ENCODE results near the gene FLNA. TPM values are rescaled to one million over a fixed set of nuclear protein-coding genes. Genes with fewer than 3 reads are reported as not detected.

Gene FLNA
- total and polyA plus RNA-seq, 2 of the 13 experiments (the other 11 are each of a cell fraction or from before 2014, with no cell fraction given), result 83.4 to 174 TPM

- TF ChIP-seq ZSCAN29 (CRISPR knock-in tag; conservative IDR thresholded peaks at IDR 0.05), result no peak
- TF ChIP-seq SNAPC2 (CRISPR knock-in tag; IDR thresholded peaks at IDR 0.05), result no peak
These were observed 48.9 kb downstream of the FLNA start (continued) for GRCh38 chrX:154325541-154325940.

GRCh38 chrX:154323537-154323936, 50.9 kb downstream of the FLNA start:
- BruUV-seq (replicated peaks), result no TSS peak
- FAIRE-seq (no peak), ATAC-seq (no peak), DNase-seq (ENCODE audit: low spot score) (no peak)
- Histone ChIP-seq H3K36me3 (replicated peaks in 1 of 2; ENCODE audit: control insufficient read depth in 1 of 2, insufficient read depth in 2 of 2, low read length in 2 of 2) (no peaks in the 10 kb centered on the region), H2AFZ (ENCODE audit: low read length) (no peak overlapping the region), H3K4me2 (ENCODE audit: low read depth, low read length) (no peak overlapping the region), H3K27ac (ENCODE audit: extremely low read length, insufficient read depth, low read length) (no peak overlapping the region), H4K20me1 (ENCODE audit: insufficient read depth, low read length) (no peaks in the 10 kb centered on the region), H3K9ac (ENCODE audit: insufficient read depth, low read depth, low read length) (no peak overlapping the region), H3K9me3 (ENCODE audit: low read length) (no peaks in the 10 kb centered on the region), H3K4me3 (replicated peaks in 1 of 3; ENCODE audit: insufficient read depth in 1 of 3, low read depth in 2 of 3, low read length in 3 of 3) (no peak overlapping the region), H3K4me1 (ENCODE audit: insufficient read depth, low read length) (no peaks in the 10 kb centered on the region), H3K27me3 (ENCODE audit: control insufficient read depth in 1 of 2, insufficient read depth in 2 of 2, low read length in 2 of 2) (peaks cover 0 to 31% of the 10 kb centered on the region in 2 experiments; a peak in 4 of 5 replicates), H3K79me2 (ENCODE audit: insufficient read depth, low read length) (no peaks in the 10 kb centered on the region)
- intact Hi-C loops (cut with micrococcal nuclease; ENCODE audit: unreplicated experiment), result no loop called here
- POLR2A ChIA-PET, result no interaction called here
- CTCF ChIA-PET (ENCODE audit: low intra/inter-chr PET ratio, low total read pairs), result no interaction called here
- 0% methylated on average over 1 of the region's 7 CpGs for WGBS (ENCODE audit: low lambda C conversion rate)
- in situ Hi-C loops (cut with HindIII; ENCODE audit: extremely low pct_ligation_motif_present, low pct_unique_long_range_greater_than_20kb), result no loop called here
- no peak for TF ChIP-seq BHLHE40 (IDR thresholded peaks at IDR 0.05; ENCODE audit: low read length)

GRCh38 chrX:154322890-154323289, 51.5 kb downstream of the FLNA start:
- Histone ChIP-seq H4K20me1 (ENCODE audit: insufficient read depth, low read length) (no peaks in the 10 kb centered on the region), H3K9me3 (ENCODE audit: low read length) (no peaks in the 10 kb centered on the region), H3K79me2 (ENCODE audit: insufficient read depth, low read length) (no peaks in the 10 kb centered on the region), H3K4me2 (ENCODE audit: low read depth, low read length) (no peak overlapping the region), H3K27me3 (ENCODE audit: control insufficient read depth in 1 of 2, insufficient read depth in 2 of 2, low read length in 2 of 2) (peaks cover 0 to 29% of the 10 kb centered on the region in 2 experiments; a peak in 4 of 5 replicates), H3K9ac (ENCODE audit: insufficient read depth, low read depth, low read length) (no peak overlapping the region), H3K4me1 (ENCODE audit: insufficient read depth, low read length) (no peaks in the 10 kb centered on the region), H3K27ac (ENCODE audit: extremely low read length, insufficient read depth, low read length) (no peak overlapping the region), H3K36me3 (replicated peaks in 1 of 2; ENCODE audit: control insufficient read depth in 1 of 2, insufficient read depth in 2 of 2, low read length in 2 of 2) (no peaks in the 10 kb centered on the region), H3K4me3 (replicated peaks in 1 of 3; ENCODE audit: insufficient read depth in 1 of 3, low read depth in 2 of 3, low read length in 3 of 3) (no peak overlapping the region), H2AFZ (ENCODE audit: low read length) (no peak overlapping the region)
- DNase-seq (ENCODE audit: low spot score) (no peak), FAIRE-seq (no peak), ATAC-seq (no peak)
- in situ Hi-C loops (cut with HindIII; ENCODE audit: extremely low pct_ligation_motif_present, low pct_unique_long_range_greater_than_20kb) (no loop called here), intact Hi-C loops (cut with micrococcal nuclease; ENCODE audit: unreplicated experiment) (no loop called here)
- ChIA-PET CTCF (ENCODE audit: low intra/inter-chr PET ratio, low total read pairs) (no interaction called here), POLR2A (no interaction called here)
- TF ChIP-seq PHF8 (CRISPR knock-in tag; IDR thresholded peaks at IDR 0.05) (no peak), REPIN1 (CRISPR knock-in tag; IDR thresholded peaks at IDR 0.05; ENCODE audit: borderline replicate concordance, low read depth) (no peak), ZNF431 (CRISPR knock-in tag; IDR thresholded peaks at IDR 0.05; ENCODE audit: borderline replicate concordance, low read depth) (no peak), ETS1 (CRISPR knock-in tag; IDR thresholded peaks at IDR 0.05) (no peak), STAT5B (CRISPR knock-in tag; IDR thresholded peaks at IDR 0.05) (no peak)
- WGBS (ENCODE audit: low lambda C conversion rate), result no CpG with 5 or more reads among the region's 10 CpGs
- BruUV-seq (replicated peaks), result no TSS peak

Measured in HepG2 (cell line).